ENCODE measurements around the gene CUZD1.

GRCh38 chr10:122879339-122880273 is 33.9 kb upstream of the CUZD1 start, which contains the start of gene FAM24B:
- TF ChIP-seq CTCF (conservative IDR thresholded peaks at IDR 0.05; ENCODE audit: low read length) (no peak), EZH2phosphoT487 (IDR thresholded peaks at IDR 0.05; ENCODE audit: borderline replicate concordance) (no peak)

Data from Loucy (cell line).